Measurements from ENCODE around the gene IER5. TPM values are rescaled to one million over a fixed set of nuclear protein-coding genes. Genes with fewer than 3 reads are reported as not detected.

The IER5 gene
- total RNA-seq, 1 experiment from 2014 or later = 53.3 TPM

- DNase-seq (ENCODE audit: low spot score) = no peak
Measured at GRCh38 chr1:181076852-181077251, 11.6 kb upstream of the IER5 start.

- no peak for DNase-seq (ENCODE audit: low spot score)
Measured at GRCh38 chr1:181077576-181078242, 10.8 kb upstream of the IER5 start.

GRCh38 chr1:181079382-181079781 lies 9.1 kb upstream of the IER5 start:
- no peak for DNase-seq (ENCODE audit: low spot score)

GRCh38 chr1:181079920-181080319 lies 8.6 kb upstream of the IER5 start:
- no peak for DNase-seq (ENCODE audit: low spot score)

GRCh38 chr1:181080556-181080955 lies 7.9 kb upstream of the IER5 start:
- no peak for DNase-seq (ENCODE audit: low spot score)

GRCh38 chr1:181081395-181081794 lies 7.1 kb upstream of the IER5 start:
- no peak for DNase-seq (ENCODE audit: low spot score)

- DNase-seq (ENCODE audit: low spot score) = peak; percentile 85
Measured at GRCh38 chr1:181083842-181084605, 4.5 kb upstream of the IER5 start.

GRCh38 chr1:181084606-181084969 lies 3.9 kb upstream of the IER5 start:
- DNase-seq (ENCODE audit: low spot score) = no peak

GRCh38 chr1:181086091-181086490 lies 2.4 kb upstream of the IER5 start:
- DNase-seq (ENCODE audit: low spot score) = no peak

GRCh38 chr1:181086926-181087325 lies 1.6 kb upstream of the IER5 start:
- DNase-seq (ENCODE audit: low spot score) = no peak

- no peak for DNase-seq (ENCODE audit: low spot score)
Measured at GRCh38 chr1:181087400-181087901, 1.0 kb upstream of the IER5 start.

- DNase-seq (ENCODE audit: low spot score) = peak; percentile 32
Measured at GRCh38 chr1:181089017-181089675, 646 bp downstream of the IER5 start.

- peak; percentile 70 for DNase-seq (ENCODE audit: low spot score)
Measured at GRCh38 chr1:181089676-181090544, 1.4 kb downstream of the IER5 start.

- peak; percentile 46 for DNase-seq (ENCODE audit: low spot score)
Measured at GRCh38 chr1:181090641-181091126, 2.2 kb downstream of the IER5 start.

GRCh38 chr1:181091309-181092040 lies 3.0 kb downstream of the IER5 start:
- no peak for DNase-seq (ENCODE audit: low spot score)

- DNase-seq (ENCODE audit: low spot score) = no peak
Measured at GRCh38 chr1:181092056-181092455, 3.6 kb downstream of the IER5 start.

- no peak for DNase-seq (ENCODE audit: low spot score)
Measured at GRCh38 chr1:181092883-181093458, 4.5 kb downstream of the IER5 start.

GRCh38 chr1:181094416-181095212 lies 6.1 kb downstream of the IER5 start:
- no peak for DNase-seq (ENCODE audit: low spot score)

- DNase-seq (ENCODE audit: low spot score) = no peak
Measured at GRCh38 chr1:181095260-181095659, 6.8 kb downstream of the IER5 start.

Measured in HT-29 (cell line).